PC-9 (cell line): Measurements from ENCODE around the gene GID8. TPM values are rescaled to one million over a fixed set of nuclear protein-coding genes. Genes with fewer than 3 reads are reported as not detected.

ENCODE experiments used
- BruUV-seq: library from RNA; stranded (reverse); fragments of 400-500 nt; replicated peaks from 2 replicates; lab custom pipeline; 2021; lab: Mats Ljungman, UMichigan
- CTCF ChIA-PET: fragments of 300-600 bp; sonication (Branson Sonifier 250); formaldehyde crosslinking; loops from one replicate; lab custom pipeline; 2022; ENCODE audit warnings: antibody characterized with exemption; lab: Charles Lee
- POLR2A ChIA-PET: fragments of 300-600 bp; sonication (Branson Sonifier 250); formaldehyde crosslinking; loops from one replicate; lab custom pipeline; 2022; ENCODE audit warnings: antibody characterized with exemption; ENCODE audit not compliant: unreplicated experiment; lab: Charles Lee
- DNase-seq, 2 experiments: peaks; one replicate each; pipeline versions ENCODE4 v3.0.0 to v3.0.0-alpha.2; 2015 to 2022; ENCODE audit warnings: mixed read lengths in 1 of 2
- H2AFZ ChIP-seq: fragments of 200-600 bp; sonication (generic); 2 replicates; pipeline ENCODE4 v1.8.1; 2017; ENCODE audit warnings: antibody characterized with exemption
- H3F3A ChIP-seq: fragments of 200-600 bp; sonication (generic); 2 replicates; pipeline ENCODE4 v1.8.1; 2017; ENCODE audit warnings: antibody characterized with exemption, mild to moderate bottlenecking, low read depth; ENCODE audit not compliant: insufficient read depth
- H3K27ac ChIP-seq: fragments of 200-600 bp; sonication (generic); 2 replicates; pipeline ENCODE4 v1.6.1; 2016; ENCODE audit warnings: mixed run types
- H3K27me3 ChIP-seq: fragments of 200-600 bp; sonication (generic); 2 replicates; pipeline ENCODE4 v1.6.1; 2016; ENCODE audit warnings: low read depth, mixed run types; ENCODE audit not compliant: insufficient read depth
- H3K36me3 ChIP-seq: fragments of 200-600 bp; sonication (generic); 2 replicates; pipeline ENCODE4 v1.6.1; 2016; ENCODE audit warnings: low read depth, mixed run types
- H3K4me1 ChIP-seq: fragments of 200-600 bp; sonication (generic); replicated peaks from 2 replicates; pipeline ENCODE4 v1.6.1; 2016; ENCODE audit warnings: mixed run types; ENCODE audit not compliant: insufficient read depth
- H3K4me2 ChIP-seq: fragments of 200-600 bp; sonication (generic); 2 replicates; pipeline ENCODE4 v1.6.1; 2017; ENCODE audit warnings: mixed run types
- H3K4me3 ChIP-seq: fragments of 200-600 bp; sonication (generic); 2 replicates; pipeline ENCODE4 v1.6.1; 2016; ENCODE audit warnings: mixed run types
- H3K79me2 ChIP-seq: fragments of 200-600 bp; sonication (generic); 2 replicates; pipeline ENCODE4 v1.6.1; 2017; ENCODE audit warnings: low read depth, mixed run types
- H3K9me2 ChIP-seq: fragments of 200-600 bp; sonication (generic); 2 replicates; pipeline ENCODE4 v1.8.1; 2017; ENCODE audit warnings: mild to moderate bottlenecking; ENCODE audit not compliant: insufficient read depth
- H3K9me3 ChIP-seq: fragments of 200-600 bp; sonication (generic); 2 replicates; pipeline ENCODE4 v1.8.1; 2016; ENCODE audit warnings: low read depth; ENCODE audit not compliant: insufficient read depth
- H4K20me1 ChIP-seq: fragments of 200-600 bp; sonication (generic); 2 replicates; pipeline ENCODE4 v1.8.1; 2017; ENCODE audit not compliant: insufficient read depth
- CTCF ChIP-seq: fragments of 200-600 bp; sonication (generic); conservative IDR thresholded peaks from 2 replicates; pipeline ENCODE4 v1.6.1; 2017; ENCODE audit warnings: mixed run types, antibody characterized with exemption, mild to moderate bottlenecking, moderate library complexity
- EZH2 ChIP-seq: fragments of 200-600 bp; sonication (generic); IDR thresholded peaks from 2 replicates; pipeline ENCODE4 v1.8.0; 2017; ENCODE audit warnings: antibody characterized with exemption, low read depth
- intact Hi-C: fragments of 100-400 bp; cut with micrococcal nuclease; formaldehyde crosslinking; loops from one replicate; pipeline ENCODE4 v1.10.0; 2022; ENCODE audit not compliant: unreplicated experiment
- total RNA-seq: library from RNA; stranded (reverse); gene quantifications from 2 replicates; pipeline ENCODE4 v1.2.3, GENCODE V29; 2021

GID8 gene
- total RNA-seq, 1 experiment from 2014 or later = 45.7 TPM

GRCh38 chr20:62900692-62901584 is 37.0 kb upstream of the GID8 start:
- H3K4me3 ChIP-seq = no peak overlapping the region
- H3K79me2 ChIP-seq = no peaks in the 10 kb centered on the region
- H3K27ac ChIP-seq = peak overlapping the region; percentile 45
- H2AFZ ChIP-seq = no peak overlapping the region
- ChIA-PET POLR2A (interaction anchor here (0.7 kb wide), 1 partner anchor 85 kb away, joined by 4 read pairs; no protein-coding TSS in a partner anchor), CTCF (interaction anchor here (0.6 to 0.8 kb wide), 5 partner anchors 20 to 380 kb away, joined by 3 to 11 read pairs (median 4); no protein-coding TSS in a partner anchor)
- no peaks in the 10 kb centered on the region for H3K9me2 ChIP-seq
- peaks cover 25% of the 10 kb centered on the region for H3K36me3 ChIP-seq
- DNase-seq = peak; percentile 57 to 82
- H4K20me1 ChIP-seq = peaks cover 32% of the 10 kb centered on the region
- H3K4me2 ChIP-seq = no peak overlapping the region; the same call in 1 of the 2 replicates
- peaks cover 8% of the 10 kb centered on the region for H3K4me1 ChIP-seq
- H3F3A ChIP-seq = peaks cover 50% of the 10 kb centered on the region
- H3K9me3 ChIP-seq = no peaks in the 10 kb centered on the region
- H3K27me3 ChIP-seq = no peaks in the 10 kb centered on the region
- TF ChIP-seq CTCF = no peak; the same call in 1 of the 2 replicates
- TF ChIP-seq EZH2 = no peak
- intact Hi-C loops = loop anchor here (1.0 to 2.0 kb wide), 5 partner anchors 16 to 108 kb away; partner anchors contain the start of gene GID8
- BruUV-seq = no TSS peak

GRCh38 chr20:62901891-62902290 is 36.1 kb upstream of the GID8 start:
- POLR2A ChIA-PET = interaction anchor here (0.6 kb wide), 2 partner anchors 42 to 126 kb away, joined by 5 to 7 read pairs; no protein-coding TSS in a partner anchor
- no peak for DNase-seq

More at GRCh38 chr20:62901891-62902290, 36.1 kb upstream of the GID8 start:
- intact Hi-C loops = loop anchor here (2.0 kb wide), 2 partner anchors 15 to 79 kb away; no protein-coding TSS in a partner anchor
- BruUV-seq = no TSS peak
- Histone ChIP-seq H3K27me3 (no peaks in the 10 kb centered on the region), H3K9me3 (no peaks in the 10 kb centered on the region), H3K79me2 (0 out of 2 replicates have a peak, but pooled peaks cover 2% of the 10 kb centered on the region), H2AFZ (no peak overlapping the region), H3K36me3 (peaks cover 34% of the 10 kb centered on the region), H3K27ac (no peak overlapping the region), H3F3A (peaks cover 50% of the 10 kb centered on the region), H3K4me3 (no peak overlapping the region), H3K9me2 (no peaks in the 10 kb centered on the region), H4K20me1 (peaks cover 37% of the 10 kb centered on the region), H3K4me2 (no peak overlapping the region), H3K4me1 (peaks cover 8% of the 10 kb centered on the region)
- TF ChIP-seq EZH2 (no peak), CTCF (no peak)
- CTCF ChIA-PET = interaction anchor here (0.7 to 0.8 kb wide), 3 partner anchors 19 to 79 kb away, joined by 3 to 11 read pairs (median 4); no protein-coding TSS in a partner anchor
